KMS-11 (cell line): ENCODE results near the gene ANKRD10.

Experiments
- H2AFZ ChIP-seq: fragments of 200-600 bp; sonication (generic); 2 replicates; pipeline ENCODE4 v1.6.1; 2016; ENCODE audit warnings: antibody characterized with exemption, mixed run types, low read depth
- H3K27ac ChIP-seq: fragments of 200-600 bp; sonication (generic); 2 replicates; pipeline ENCODE4 v1.6.1; 2016; ENCODE audit warnings: mild to moderate bottlenecking, mixed run types
- H3K27me3 ChIP-seq: fragments of 200-600 bp; sonication (generic); 2 replicates; pipeline ENCODE4 v1.6.1; 2017; ENCODE audit warnings: mild to moderate bottlenecking, low read depth, mixed run types, moderate library complexity; ENCODE audit not compliant: insufficient read depth
- H3K36me3 ChIP-seq: fragments of 200-600 bp; sonication (generic); 2 replicates; pipeline ENCODE4 v1.6.1; 2017; ENCODE audit warnings: mild to moderate bottlenecking, mixed run types; ENCODE audit not compliant: insufficient read depth
- H3K4me1 ChIP-seq: fragments of 200-600 bp; sonication (generic); 2 replicates; pipeline ENCODE4 v1.6.1; 2016; ENCODE audit warnings: mild to moderate bottlenecking, low read depth, mixed run types; ENCODE audit not compliant: poor library complexity, severe bottlenecking
- H3K4me2 ChIP-seq: fragments of 200-600 bp; sonication (generic); 2 replicates; pipeline ENCODE4 v1.7.0; 2016; ENCODE audit warnings: mild to moderate bottlenecking, mixed run types
- H3K4me3 ChIP-seq: fragments of 200-600 bp; sonication (generic); IDR thresholded peaks from 2 replicates; pipeline ENCODE4 v1.6.1; 2017; ENCODE audit warnings: low read depth, low read length, mixed read lengths; ENCODE audit not compliant: insufficient read depth
- H3K79me2 ChIP-seq: fragments of 200-600 bp; sonication (generic); 2 replicates; pipeline ENCODE4 v1.6.1; 2016; ENCODE audit warnings: low read depth, mixed run types; ENCODE audit not compliant: insufficient read depth
- H3K9ac ChIP-seq: fragments of 200-600 bp; sonication (generic); 2 replicates; pipeline ENCODE4 v1.6.1; 2016; ENCODE audit warnings: mild to moderate bottlenecking, mixed run types
- H4K20me1 ChIP-seq: fragments of 200-600 bp; sonication (generic); 2 replicates; pipeline ENCODE4 v1.6.1; 2016; ENCODE audit warnings: mild to moderate bottlenecking, mixed run types; ENCODE audit not compliant: insufficient read depth
- CTCF ChIP-seq: fragments of 200-600 bp; sonication (generic); conservative IDR thresholded peaks from 2 replicates; pipeline ENCODE4 v1.6.1; 2017; ENCODE audit warnings: low read depth, mild to moderate bottlenecking, antibody characterized with exemption, low read length, moderate library complexity, mixed read lengths

ANKRD10 gene

DNA sequence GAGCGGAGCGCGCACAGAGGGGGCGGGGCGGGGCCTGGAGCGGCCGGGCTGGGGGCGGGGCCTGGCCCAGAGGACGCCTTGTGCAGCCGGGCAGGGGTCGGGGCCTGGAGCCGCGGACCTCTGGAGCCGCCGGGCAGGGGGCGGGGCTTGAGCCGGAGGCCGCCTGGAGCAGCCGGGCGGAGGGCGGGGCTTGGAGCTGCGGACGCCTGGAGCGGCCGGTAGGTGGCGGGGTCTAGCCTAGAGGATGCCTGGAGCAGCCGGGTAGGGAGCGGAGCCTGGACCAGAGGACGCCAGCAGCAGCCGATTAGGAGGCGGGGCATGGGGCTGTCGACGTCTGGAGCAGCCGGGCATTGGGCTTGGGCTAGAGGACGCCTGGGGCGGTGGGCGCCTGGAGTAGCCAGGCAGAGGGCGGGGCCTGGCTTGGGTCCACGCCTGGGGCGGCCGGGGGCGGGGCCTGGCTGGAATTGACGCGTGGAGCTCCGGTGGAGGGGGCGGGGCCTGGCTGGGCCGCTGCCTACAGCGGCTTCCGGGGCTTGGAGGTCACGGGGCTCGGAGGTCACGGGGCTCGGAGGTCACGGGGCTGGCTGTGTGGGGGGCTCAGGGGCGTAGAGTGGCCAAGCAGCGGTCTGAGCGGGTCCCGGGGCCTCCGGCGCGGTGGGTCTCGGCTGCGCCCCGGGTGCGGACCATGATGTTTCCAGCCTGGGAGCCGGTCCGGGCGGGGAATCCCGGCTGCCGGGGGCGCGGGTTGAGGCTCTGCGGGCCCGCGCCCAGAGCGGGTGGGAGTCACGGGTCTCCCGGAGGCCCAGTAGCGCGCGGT, at the start of gene ANKRD10:
ANKRD10 (minus strand) TSS at position 13 of the 817 bp plus-strand sequence. CDS start 135 bp downstream, outside the sequence.
- H3K4me1 ChIP-seq, result peaks cover 25% of the 10 kb centered on the region
- peak within 1 kb of the TSS; percentile 87 for H3K27ac ChIP-seq
- H3K79me2 ChIP-seq, result peaks cover 39% of the 10 kb centered on the region

DNA sequence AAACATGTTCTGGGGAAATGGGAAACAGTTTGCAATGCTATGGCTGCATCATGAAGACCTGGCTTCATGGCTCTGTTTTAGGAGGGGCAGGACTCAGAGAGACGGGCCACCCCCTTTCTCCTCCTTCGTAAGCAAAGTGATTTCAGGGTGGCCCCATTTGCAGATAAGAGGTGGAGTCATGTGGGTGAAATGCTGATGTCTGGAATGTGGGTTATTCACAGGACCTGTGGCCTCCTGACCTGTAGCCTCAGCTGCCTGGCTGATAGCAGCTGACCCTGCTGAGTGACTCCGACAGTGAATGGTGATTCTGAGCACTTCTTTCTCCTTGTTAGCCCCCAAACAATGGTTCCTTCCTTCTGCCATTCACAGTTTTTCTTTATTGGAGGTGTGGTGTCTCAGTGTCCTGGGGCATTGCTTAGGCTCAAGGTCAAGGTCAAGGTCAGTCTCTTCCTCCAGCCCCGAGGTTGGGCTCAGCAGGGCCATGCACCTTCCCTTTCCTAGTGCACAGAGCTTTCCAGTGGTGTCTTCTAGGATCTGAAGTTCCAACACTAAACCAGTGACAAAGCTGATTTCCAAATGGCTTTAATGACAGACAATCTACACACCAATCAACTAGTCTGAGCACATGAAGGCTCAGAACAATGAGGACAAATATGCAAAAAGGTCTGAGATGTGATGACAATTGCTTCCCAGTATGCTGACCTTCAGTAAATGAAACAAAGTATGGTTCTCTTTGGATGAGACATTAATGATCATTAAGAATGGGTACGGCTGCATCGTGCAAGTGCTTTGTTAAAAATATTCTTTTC, 49.6 kb upstream of the ANKRD10 start:
- H3K4me2 ChIP-seq, result no peak overlapping the region
- no peak overlapping the region for H3K4me3 ChIP-seq
- H3K9ac ChIP-seq, result no peak overlapping the region
- H3K27ac ChIP-seq, result no peak overlapping the region
- no peaks in the 10 kb centered on the region for H3K79me2 ChIP-seq
- TF ChIP-seq CTCF, result no peak
- no peaks in the 10 kb centered on the region for H4K20me1 ChIP-seq
- no peaks in the 10 kb centered on the region for H3K36me3 ChIP-seq
- no peaks in the 10 kb centered on the region for H3K4me1 ChIP-seq
- no peak overlapping the region for H2AFZ ChIP-seq
- H3K27me3 ChIP-seq, result no peaks in the 10 kb centered on the region

More for the DNA sequence above, at the start of gene ANKRD10:
- Histone ChIP-seq H3K4me2 (peak within 1 kb of the TSS; percentile 80), H3K4me3 (no peak within 1 kb of the TSS), H3K36me3 (no peaks in the 10 kb centered on the region), H3K9ac (peak within 1 kb of the TSS; percentile 81), H4K20me1 (peaks cover 10% of the 10 kb centered on the region; the same call in 1 of the 2 replicates), H3K27me3 (no peaks in the 10 kb centered on the region), H2AFZ (peak within 1 kb of the TSS; percentile 49)
- peak; percentile 48; the same call in 1 of the 2 replicates for TF ChIP-seq CTCF

- H3K4me2 ChIP-seq, result no peak overlapping the region
- H2AFZ ChIP-seq, result no peak overlapping the region
- TF ChIP-seq CTCF, result no peak
Measured at GRCh38 chr13:110963554-110963970, 48.7 kb upstream of the ANKRD10 start.

DNA sequence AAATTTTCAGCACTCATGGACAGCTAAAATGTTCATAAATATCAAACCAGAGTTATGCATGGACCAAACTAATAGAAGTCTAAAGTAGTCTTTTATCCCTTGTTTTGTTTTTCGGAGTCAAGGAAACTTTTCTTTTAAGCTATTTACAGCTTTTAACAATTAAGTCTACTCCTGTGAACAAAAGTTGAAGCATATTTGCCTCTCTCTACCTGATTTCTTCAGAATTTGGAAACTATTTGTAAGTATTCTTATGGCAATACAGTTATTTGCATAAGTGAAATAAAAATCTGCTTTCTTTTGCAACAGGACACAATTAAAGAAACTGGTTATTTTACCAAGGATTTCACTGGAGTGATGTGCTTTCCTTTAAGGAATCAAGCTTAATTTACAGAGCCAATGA, 47.1 kb upstream of the ANKRD10 start:
- Histone ChIP-seq H4K20me1 (no peaks in the 10 kb centered on the region), H3K4me1 (no peaks in the 10 kb centered on the region), H3K79me2 (no peaks in the 10 kb centered on the region), H2AFZ (no peak overlapping the region), H3K27ac (no peak overlapping the region), H3K9ac (no peak overlapping the region), H3K36me3 (no peaks in the 10 kb centered on the region), H3K27me3 (no peaks in the 10 kb centered on the region), H3K4me3 (no peak overlapping the region), H3K4me2 (no peak overlapping the region)
- TF ChIP-seq CTCF, result no peak

More at GRCh38 chr13:110963554-110963970, 48.7 kb upstream of the ANKRD10 start:
- Histone ChIP-seq H3K79me2 (no peaks in the 10 kb centered on the region), H3K36me3 (no peaks in the 10 kb centered on the region), H3K27me3 (no peaks in the 10 kb centered on the region), H3K9ac (no peak overlapping the region), H3K4me3 (no peak overlapping the region), H4K20me1 (no peaks in the 10 kb centered on the region), H3K4me1 (no peaks in the 10 kb centered on the region), H3K27ac (no peak overlapping the region)
